ENCODE measurements around the gene HHAT.

The HHAT gene

GRCh38 chr1:210647406-210648333 is 319.0 kb downstream of the HHAT start:
- Histone ChIP-seq H3F3A (ENCODE audit: insufficient read depth, low read length) (no peaks in the 10 kb centered on the region), H3K36me3 (ENCODE audit: insufficient read depth, low read length) (no peaks in the 10 kb centered on the region), H3K9ac (ENCODE audit: low read length) (no peak overlapping the region), H2AFZ (ENCODE audit: low read length) (no peak overlapping the region), H3K4me3 (ENCODE audit: low read depth, low read length, poor library complexity, severe bottlenecking) (no peak overlapping the region), H3K4me1 (ENCODE audit: insufficient read depth, low read length, severe bottlenecking) (no peaks in the 10 kb centered on the region), H3K27ac (ENCODE audit: low read depth, low read length, poor library complexity, severe bottlenecking) (no peak overlapping the region), H3K27me3 (ENCODE audit: insufficient read depth, low read length) (no peaks in the 10 kb centered on the region), H3K9me3 (ENCODE audit: low read length) (no peaks in the 10 kb centered on the region), H3K79me2 (ENCODE audit: insufficient read depth, low read length) (no peaks in the 10 kb centered on the region), H3K9me2 (ENCODE audit: low read depth, low read length) (no peaks in the 10 kb centered on the region), H3K4me2 (ENCODE audit: low read length) (no peak overlapping the region), H4K20me1 (ENCODE audit: insufficient read depth, low read length) (no peaks in the 10 kb centered on the region)
- TF ChIP-seq CTCF (IDR thresholded peaks at IDR 0.05; ENCODE audit: low read length) (no peak), EZH2 (IDR thresholded peaks at IDR 0.05; ENCODE audit: borderline replicate concordance, low read length) (no peak)

- no peak for TF ChIP-seq EZH2 (IDR thresholded peaks at IDR 0.05; ENCODE audit: borderline replicate concordance, low read length)
- no peak for TF ChIP-seq CTCF (IDR thresholded peaks at IDR 0.05; ENCODE audit: low read length)
These were observed 320.0 kb downstream of the HHAT start for GRCh38 chr1:210648588-210649269.

DNA sequence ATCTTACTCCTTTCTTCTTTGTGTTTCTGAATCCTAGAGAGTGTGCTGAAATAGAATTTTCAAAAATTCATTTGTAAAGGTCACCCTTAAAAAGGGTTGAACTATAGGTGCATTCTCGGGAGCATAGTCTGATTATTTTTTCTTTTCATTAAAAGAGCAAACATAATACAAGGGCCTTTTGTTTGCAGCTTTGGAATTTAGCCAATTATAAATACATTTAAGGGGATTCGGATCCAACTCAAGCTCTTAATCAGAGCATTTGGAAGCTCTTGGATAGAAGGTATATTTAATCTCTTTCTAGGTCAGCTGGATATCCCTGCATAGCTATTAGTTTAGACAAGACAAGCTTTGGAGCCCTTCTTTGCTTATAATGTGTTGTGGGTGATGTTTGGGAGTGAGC is 321.7 kb downstream of the HHAT start:
- Histone ChIP-seq H3K4me1 (ENCODE audit: insufficient read depth, low read length, severe bottlenecking) (no peaks in the 10 kb centered on the region), H3K27ac (ENCODE audit: low read depth, low read length, poor library complexity, severe bottlenecking) (no peak overlapping the region), H3F3A (ENCODE audit: insufficient read depth, low read length) (no peaks in the 10 kb centered on the region), H3K79me2 (ENCODE audit: insufficient read depth, low read length) (no peaks in the 10 kb centered on the region), H3K36me3 (ENCODE audit: insufficient read depth, low read length) (no peaks in the 10 kb centered on the region), H4K20me1 (ENCODE audit: insufficient read depth, low read length) (no peaks in the 10 kb centered on the region), H3K9me3 (ENCODE audit: low read length) (no peaks in the 10 kb centered on the region), H2AFZ (ENCODE audit: low read length) (no peak overlapping the region), H3K9me2 (ENCODE audit: low read depth, low read length) (no peaks in the 10 kb centered on the region), H3K4me2 (ENCODE audit: low read length) (no peak overlapping the region), H3K27me3 (ENCODE audit: insufficient read depth, low read length) (no peaks in the 10 kb centered on the region), H3K4me3 (ENCODE audit: low read depth, low read length, poor library complexity, severe bottlenecking) (no peak overlapping the region), H3K9ac (ENCODE audit: low read length) (no peak overlapping the region)
- TF ChIP-seq CTCF (IDR thresholded peaks at IDR 0.05; ENCODE audit: low read length): no peak
- no peak for TF ChIP-seq EZH2 (IDR thresholded peaks at IDR 0.05; ENCODE audit: borderline replicate concordance, low read length)

More at GRCh38 chr1:210648588-210649269, 320.0 kb downstream of the HHAT start:
- no peaks in the 10 kb centered on the region for H3K27me3 ChIP-seq (ENCODE audit: insufficient read depth, low read length)
- H3K9me2 ChIP-seq (ENCODE audit: low read depth, low read length): no peaks in the 10 kb centered on the region
- no peaks in the 10 kb centered on the region for H3K79me2 ChIP-seq (ENCODE audit: insufficient read depth, low read length)
- no peak overlapping the region for H2AFZ ChIP-seq (ENCODE audit: low read length)
- H4K20me1 ChIP-seq (ENCODE audit: insufficient read depth, low read length): no peaks in the 10 kb centered on the region
- H3K4me3 ChIP-seq (ENCODE audit: low read depth, low read length, poor library complexity, severe bottlenecking): no peak overlapping the region
- no peak overlapping the region for H3K9ac ChIP-seq (ENCODE audit: low read length)
- no peaks in the 10 kb centered on the region for H3K4me1 ChIP-seq (ENCODE audit: insufficient read depth, low read length, severe bottlenecking)
- no peaks in the 10 kb centered on the region for H3F3A ChIP-seq (ENCODE audit: insufficient read depth, low read length)
- H3K36me3 ChIP-seq (ENCODE audit: insufficient read depth, low read length): no peaks in the 10 kb centered on the region
- no peak overlapping the region for H3K27ac ChIP-seq (ENCODE audit: low read depth, low read length, poor library complexity, severe bottlenecking)
- H3K4me2 ChIP-seq (ENCODE audit: low read length): no peak overlapping the region
- no peaks in the 10 kb centered on the region for H3K9me3 ChIP-seq (ENCODE audit: low read length)

All from OCI-LY1 (cell line).